ENCODE data around the gene RGL4.

- no peak for TF ChIP-seq CTCF (conservative IDR thresholded peaks at IDR 0.05; ENCODE audit: low read length)
- TF ChIP-seq EZH2phosphoT487 (IDR thresholded peaks at IDR 0.05; ENCODE audit: borderline replicate concordance, low read depth, low read length), result no peak
Observed at GRCh38 chr22:23718371-23719165, 27.8 kb downstream of the RGL4 start.
